ENCODE data around the gene FBXO47. TPM values are rescaled to one million over a fixed set of nuclear protein-coding genes. Genes with fewer than 3 reads are reported as not detected.

The FBXO47 gene
- total and polyA plus RNA-seq, 9 donors: not detected

- Histone ChIP-seq H3K4me3 (no peak overlapping the region), H3K27me3 (no peaks in the 10 kb centered on the region), H3K9me3 (no peaks in the 10 kb centered on the region), H3K36me3 (no peaks in the 10 kb centered on the region), H3K4me1 (ENCODE audit: insufficient read depth) (peaks cover 5% of the 10 kb centered on the region), H3K27ac (no peak overlapping the region)
- intact Hi-C loops (cut with DNase I): no loop called here
- WGBS, 3 donors: 76 to 78% (median 78%) methylated on average over 37 of the region's 37 CpGs
- TF ChIP-seq POLR2A (IDR thresholded peaks at IDR 0.05): no peak
- no peak for TF ChIP-seq EP300 (IDR thresholded peaks at IDR 0.05)
- TF ChIP-seq CTCF (IDR thresholded peaks at IDR 0.05): no peak
- peak in 1 of 5 donors; percentile 29 for DNase-seq
Measured at GRCh38 chr17:38918129-38918913, 48.9 kb downstream of the FBXO47 start.

DNA sequence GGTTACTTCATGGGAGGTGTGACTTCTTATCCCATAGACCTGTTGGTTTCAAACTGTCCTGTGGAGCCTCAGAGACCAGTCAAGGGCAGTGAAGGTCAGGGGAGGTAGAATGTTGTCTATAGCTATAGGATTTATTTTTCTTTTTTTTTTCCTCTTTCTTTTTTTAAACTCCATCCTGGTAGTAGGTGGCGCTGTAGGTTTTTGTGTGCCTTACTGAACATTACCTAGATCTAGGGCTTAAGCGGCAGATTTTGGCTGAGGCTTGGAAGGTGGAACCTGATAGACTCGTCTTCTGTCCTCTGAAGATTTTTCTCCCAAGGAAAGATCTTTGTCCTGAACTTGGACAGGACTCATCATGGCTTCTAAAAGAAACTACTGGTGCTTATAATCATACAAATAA is 49.9 kb downstream of the FBXO47 start:
- no peaks in the 10 kb centered on the region for H3K36me3 ChIP-seq
- peaks cover 11% of the 10 kb centered on the region for H3K4me1 ChIP-seq (ENCODE audit: insufficient read depth)
- H3K27ac ChIP-seq: no peak overlapping the region
- DNase-seq: no peak
- 87 to 92% (median 89%) methylated on average over 3 of the region's 3 CpGs for WGBS, 3 donors
- TF ChIP-seq CTCF (IDR thresholded peaks at IDR 0.05): no peak
- no peak for TF ChIP-seq EP300 (IDR thresholded peaks at IDR 0.05)
- TF ChIP-seq POLR2A (IDR thresholded peaks at IDR 0.05): no peak
- intact Hi-C loops (cut with DNase I): no loop called here
- H3K9me3 ChIP-seq: no peaks in the 10 kb centered on the region
- H3K27me3 ChIP-seq: no peaks in the 10 kb centered on the region
- no peak overlapping the region for H3K4me3 ChIP-seq

GRCh38 chr17:38916771-38917170 is 50.4 kb downstream of the FBXO47 start:
- Histone ChIP-seq H3K27me3 (no peaks in the 10 kb centered on the region), H3K4me1 (ENCODE audit: insufficient read depth) (peaks cover 16% of the 10 kb centered on the region), H3K36me3 (no peaks in the 10 kb centered on the region), H3K27ac (no peak overlapping the region), H3K9me3 (no peaks in the 10 kb centered on the region), H3K4me3 (no peak overlapping the region)
- 72 to 83% (median 79%) methylated on average over 8 of the region's 8 CpGs for WGBS, 3 donors
- intact Hi-C loops (cut with DNase I): no loop called here
- DNase-seq: no peak
- TF ChIP-seq CTCF (IDR thresholded peaks at IDR 0.05): no peak
- no peak for TF ChIP-seq POLR2A (IDR thresholded peaks at IDR 0.05)
- TF ChIP-seq EP300 (IDR thresholded peaks at IDR 0.05): no peak

DNA sequence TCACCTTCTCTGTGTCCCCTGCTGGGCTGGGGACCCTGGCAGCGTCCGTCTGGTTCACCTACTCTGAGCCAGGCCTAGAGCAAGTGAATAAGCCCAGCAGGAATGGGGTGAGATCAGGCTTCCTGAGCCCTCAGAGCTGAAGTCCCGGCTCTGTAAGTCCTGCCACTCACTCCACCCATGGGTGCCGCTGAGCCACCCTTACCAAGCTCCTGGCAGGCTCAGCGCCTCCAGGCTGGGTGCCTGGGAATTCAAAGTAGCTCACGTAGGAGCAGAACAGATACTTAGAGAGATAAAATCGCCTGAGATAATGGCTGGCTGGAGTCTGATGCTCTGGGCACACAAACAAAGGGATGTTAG is 51.6 kb downstream of the FBXO47 start:
- Histone ChIP-seq H3K4me3 (no peak overlapping the region), H3K27me3 (no peaks in the 10 kb centered on the region), H3K27ac (no peak overlapping the region), H3K4me1 (ENCODE audit: insufficient read depth) (peaks cover 23% of the 10 kb centered on the region), H3K9me3 (no peaks in the 10 kb centered on the region), H3K36me3 (no peaks in the 10 kb centered on the region)
- intact Hi-C loops (cut with DNase I): no loop called here
- 85 to 94% (median 90%) methylated on average over 7 of the region's 7 CpGs for WGBS, 3 donors
- peak in 3 of 5 donors; percentile 8 to 13 (median 12) for DNase-seq
- TF ChIP-seq EP300 (IDR thresholded peaks at IDR 0.05): no peak
- TF ChIP-seq POLR2A (IDR thresholded peaks at IDR 0.05): no peak
- no peak for TF ChIP-seq CTCF (IDR thresholded peaks at IDR 0.05)
